ENCODE results near the gene ABCC8.
"Not testable (repeated sequence)": the region's sequence is repeated elsewhere in the genome, so short reads cannot be mapped to it uniquely, and the experiment has no call there.

Gene ABCC8

DNA sequence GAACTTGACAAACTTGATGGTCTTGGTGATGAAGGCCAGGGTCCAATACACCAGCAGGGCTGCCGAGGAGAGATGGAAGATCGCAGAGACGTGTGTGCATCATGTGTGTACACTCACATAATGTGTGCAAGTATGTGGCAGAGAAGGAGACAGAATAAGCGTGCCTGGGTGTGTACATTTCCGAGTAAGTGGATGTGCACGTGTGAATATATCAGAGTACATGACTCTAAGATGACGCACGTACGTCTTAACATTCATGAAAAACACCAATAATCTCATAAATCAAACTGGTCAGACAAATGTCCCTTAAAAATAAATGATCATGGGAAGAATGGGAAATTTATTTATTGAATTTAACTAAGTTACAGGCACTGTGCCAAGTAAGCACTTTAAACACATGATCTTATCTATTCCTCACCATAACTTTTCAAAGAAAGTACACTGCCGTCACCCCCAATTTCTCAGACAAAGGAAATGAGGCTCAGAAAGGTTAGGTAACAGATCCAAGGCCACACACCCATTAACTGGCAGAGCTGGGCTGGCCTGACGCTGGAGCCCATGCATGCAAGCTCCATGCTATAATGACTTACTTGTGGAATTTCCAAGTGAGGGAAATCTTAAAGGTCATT is 13.0 kb downstream of the ABCC8 start:
- no peak for FAIRE-seq

DNA sequence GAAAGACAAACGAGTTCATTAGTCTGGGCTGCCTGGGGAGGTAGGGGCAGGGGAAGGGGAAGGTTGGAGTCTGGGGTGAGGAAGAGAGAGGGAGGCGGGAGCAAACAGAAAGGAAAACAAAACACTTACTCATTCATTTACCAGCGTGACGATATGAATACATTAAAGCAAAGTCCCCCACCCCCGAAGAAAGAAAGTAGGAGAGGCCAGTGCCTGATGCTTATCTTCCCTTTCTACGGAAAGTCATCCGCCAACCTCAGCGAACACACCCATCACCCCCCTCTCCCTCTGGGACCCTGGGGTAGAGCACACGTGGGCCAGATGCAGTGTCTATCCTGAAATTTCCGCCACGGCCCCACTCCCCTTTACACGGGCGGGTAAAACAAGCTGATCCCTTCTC is 13.7 kb downstream of the ABCC8 start:
- no peak for FAIRE-seq

GRCh38 chr11:17460406-17460805 is 16.2 kb downstream of the ABCC8 start:
- FAIRE-seq = no peak

DNA sequence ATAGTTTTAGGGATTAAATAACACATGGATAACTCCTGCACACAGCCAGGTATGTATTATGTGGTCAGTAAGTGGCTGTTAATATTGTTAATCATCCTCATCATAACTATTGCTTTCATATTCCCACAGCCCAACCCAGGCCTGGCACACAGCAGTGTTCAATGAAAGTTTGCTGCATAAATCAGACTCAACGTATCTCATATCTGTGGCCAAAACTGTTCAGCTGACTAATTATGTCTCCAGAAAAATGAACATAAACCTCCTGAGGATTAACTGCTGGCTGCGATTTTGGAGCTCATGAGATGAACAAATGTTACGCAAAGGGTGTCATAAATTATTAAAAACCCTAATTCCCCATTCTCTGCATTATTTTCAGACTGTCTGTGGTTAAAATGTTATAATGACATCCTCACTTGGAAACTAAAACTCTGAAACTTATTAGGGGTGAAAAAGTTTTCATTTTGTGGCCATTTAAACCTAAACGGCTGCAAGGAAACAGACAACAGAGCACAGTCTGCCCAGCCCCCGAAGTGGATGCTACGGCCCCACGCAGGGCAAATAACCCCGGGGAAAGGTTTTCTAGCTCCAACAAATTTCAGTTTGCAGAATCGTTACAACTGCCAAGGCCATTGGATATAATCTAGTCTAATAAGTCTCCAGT is 17.3 kb downstream of the ABCC8 start:
- FAIRE-seq = no peak

GRCh38 chr11:17458268-17458667 is 18.4 kb downstream of the ABCC8 start:
- no peak for FAIRE-seq

DNA sequence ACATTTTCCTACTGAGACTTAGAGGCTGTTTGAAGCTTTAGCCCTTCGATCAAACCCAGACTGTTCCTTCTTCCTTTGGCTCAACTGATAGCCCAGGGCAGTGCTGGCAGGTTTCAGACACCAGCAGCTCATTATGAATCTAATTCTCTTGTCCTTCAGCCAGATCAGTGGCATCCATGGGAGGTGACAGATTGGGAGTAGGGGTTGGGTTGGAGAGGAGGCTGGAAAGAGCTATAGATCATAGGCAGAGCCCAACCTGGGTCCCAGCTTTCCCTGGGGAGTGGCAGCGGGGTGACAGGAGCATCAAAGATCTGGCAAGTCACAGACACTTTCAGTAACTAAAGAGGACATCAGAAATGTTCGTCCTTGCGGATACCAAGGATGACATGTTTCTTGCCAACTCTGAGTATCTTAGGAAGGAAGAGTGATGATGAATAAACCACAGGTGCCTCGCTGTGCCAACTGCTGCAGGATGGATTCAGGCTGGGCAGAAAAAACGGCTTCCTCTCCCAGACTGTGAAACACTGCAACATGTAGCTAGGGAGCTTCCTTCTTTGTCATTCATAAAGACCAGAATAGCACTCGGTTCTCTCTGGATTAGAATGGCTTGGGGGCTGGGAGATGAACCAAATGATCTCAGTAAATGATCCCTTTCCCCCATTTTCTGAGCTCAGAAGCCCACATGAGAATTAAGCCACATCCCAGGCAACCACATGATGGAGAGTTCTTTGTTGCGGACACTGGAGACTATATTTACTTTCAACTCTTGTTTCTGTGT is 19.1 kb downstream of the ABCC8 start:
- FAIRE-seq = no peak

DNA sequence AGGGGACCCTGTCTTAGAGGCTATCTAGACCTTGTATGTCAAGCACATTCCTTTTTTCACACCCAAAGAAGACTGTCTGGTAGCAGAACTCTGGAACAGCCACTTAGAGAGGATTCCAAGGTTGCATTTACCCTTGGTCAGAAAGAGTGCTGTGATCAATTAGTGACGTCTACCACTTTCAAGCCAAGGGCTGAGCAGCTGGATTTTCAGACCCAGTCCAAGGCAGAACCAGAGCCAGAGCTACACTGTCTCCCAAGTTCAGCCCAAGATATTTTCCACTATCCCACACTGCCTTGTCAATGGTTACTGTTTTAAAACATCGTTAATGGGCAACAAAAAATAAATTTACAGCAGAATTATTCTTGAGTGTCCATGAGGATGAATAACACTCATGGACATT is 24.0 kb downstream of the ABCC8 start:
- no peak for FAIRE-seq

DNA sequence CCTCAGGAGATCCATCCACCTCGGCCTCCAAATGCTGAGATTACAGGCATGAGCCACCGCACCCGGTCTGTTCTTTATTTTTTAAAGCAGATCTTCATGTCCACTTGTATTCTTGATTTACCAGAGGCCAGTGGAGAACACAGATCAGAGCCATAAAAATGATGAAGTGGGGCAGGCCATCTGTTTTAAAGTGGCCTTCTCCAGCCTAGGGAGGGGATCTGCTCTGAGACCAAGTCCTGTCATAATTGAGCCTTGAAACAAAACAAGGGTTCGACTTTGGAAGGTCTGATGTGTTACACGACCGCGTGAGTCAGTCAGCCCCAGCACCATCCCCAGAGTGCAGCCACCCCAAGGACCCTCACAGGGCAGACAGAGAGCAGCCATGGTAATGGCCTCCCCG is 27.5 kb downstream of the ABCC8 start:
- FAIRE-seq = no peak

- FAIRE-seq = no peak
Measured at GRCh38 chr11:17446482-17446881, 30.2 kb downstream of the ABCC8 start.

- FAIRE-seq = no peak
Measured at GRCh38 chr11:17445240-17445795, 31.3 kb downstream of the ABCC8 start.

GRCh38 chr11:17443926-17444690 is 32.5 kb downstream of the ABCC8 start:
- FAIRE-seq = no peak

DNA sequence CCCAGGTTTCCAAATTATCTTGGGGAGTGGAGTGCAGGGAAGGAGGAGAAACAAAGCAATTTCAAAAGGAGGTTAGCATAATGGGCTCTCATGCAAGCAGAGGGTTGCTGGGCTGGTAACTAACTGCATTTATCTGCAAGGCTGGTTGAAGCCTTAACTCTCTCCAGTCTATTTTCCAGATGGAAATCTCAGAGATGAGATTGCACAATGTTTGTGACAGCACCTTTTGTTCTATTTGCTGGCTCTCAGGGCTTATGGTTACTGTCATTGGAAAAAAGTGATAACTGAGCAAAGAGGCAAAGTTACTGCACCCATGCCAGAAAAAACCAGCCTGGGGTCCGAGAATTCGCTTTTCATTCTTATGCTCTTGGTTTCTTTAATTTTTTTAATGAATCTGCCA is 33.2 kb downstream of the ABCC8 start:
- no peak for FAIRE-seq

DNA sequence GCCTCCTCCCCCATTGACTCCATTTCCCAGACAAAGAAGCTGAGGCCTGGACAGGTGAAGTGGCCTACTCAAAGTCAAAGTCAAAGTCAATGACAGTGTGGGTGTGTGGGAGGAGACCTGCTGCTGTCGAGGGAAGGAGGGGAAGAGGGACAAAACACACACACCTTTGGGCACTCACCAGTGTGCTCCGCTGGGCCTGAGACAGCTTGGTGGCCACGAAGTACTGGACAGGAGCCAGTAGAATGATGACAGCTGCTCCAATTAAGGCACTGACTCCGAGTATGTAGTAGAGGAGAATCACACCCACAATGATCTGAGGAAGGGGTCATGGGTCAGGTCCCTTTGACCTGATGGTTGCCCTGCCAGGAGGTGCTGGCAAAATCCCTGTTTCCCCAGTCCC is 33.6 kb downstream of the ABCC8 start:
- FAIRE-seq = no peak

GRCh38 chr11:17439316-17439782 is 37.3 kb downstream of the ABCC8 start:
- no peak for FAIRE-seq

- FAIRE-seq = no peak
Measured at GRCh38 chr11:17437366-17437765, 39.3 kb downstream of the ABCC8 start.

DNA sequence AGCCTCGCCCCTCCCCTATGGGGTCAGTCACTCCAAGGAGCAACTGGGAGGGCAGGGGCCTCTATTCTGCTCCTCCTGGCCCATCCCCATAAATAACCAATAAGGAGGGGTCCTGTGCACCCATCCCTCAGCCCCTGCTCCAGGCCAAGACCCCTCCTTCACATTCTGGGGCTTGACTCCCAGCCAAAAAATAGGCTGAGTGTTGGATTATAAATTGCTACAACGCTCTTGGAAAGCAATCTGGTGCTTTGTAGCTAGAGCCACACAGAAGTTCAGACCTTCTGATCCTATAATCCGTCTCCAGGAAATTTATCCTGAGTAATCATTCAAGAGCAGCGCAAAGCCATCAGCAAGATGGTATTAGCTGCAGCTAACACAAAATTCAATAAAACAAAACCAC is 42.5 kb downstream of the ABCC8 start:
- FAIRE-seq = no peak

DNA sequence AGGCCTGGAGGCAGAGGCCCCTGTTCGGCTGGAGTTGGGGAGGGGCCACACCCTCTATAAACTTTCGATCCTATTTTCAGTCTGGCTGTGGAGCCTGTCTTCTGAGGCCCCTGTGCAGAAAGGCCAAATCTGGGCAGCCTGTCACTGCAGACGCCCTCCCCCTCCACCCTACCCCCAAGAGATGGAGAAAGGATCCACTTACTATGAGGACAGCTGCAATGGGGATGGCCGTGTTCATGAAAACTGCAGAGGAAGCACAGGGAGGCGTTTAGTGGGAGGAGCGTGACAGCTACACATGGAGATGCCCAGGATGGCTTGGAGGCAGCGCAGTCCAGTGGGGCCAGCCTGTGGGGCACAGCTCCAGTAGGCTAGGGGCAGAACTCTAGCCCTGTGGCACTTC is 44.6 kb downstream of the ABCC8 start:
- no peak for FAIRE-seq

DNA sequence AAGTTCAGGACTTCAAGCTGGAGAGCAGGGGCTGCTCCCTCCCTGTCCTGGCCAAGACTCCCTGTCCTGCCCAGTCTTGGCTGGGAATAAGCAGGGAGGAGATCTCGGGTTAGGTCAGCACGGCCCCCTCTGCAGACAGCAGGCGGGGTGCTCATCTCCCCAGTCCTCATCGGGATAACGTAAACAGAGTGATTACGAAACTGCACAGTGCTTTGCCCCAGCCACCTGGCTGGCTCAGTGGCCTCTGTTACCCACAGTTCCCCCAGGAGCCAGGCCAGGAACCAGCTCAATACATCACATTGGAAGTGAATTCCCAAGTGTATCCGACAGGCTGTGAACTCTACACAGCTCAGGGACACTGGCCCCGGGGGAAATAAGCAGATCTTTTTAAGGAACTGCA is 45.5 kb downstream of the ABCC8 start:
- no peak for FAIRE-seq

DNA sequence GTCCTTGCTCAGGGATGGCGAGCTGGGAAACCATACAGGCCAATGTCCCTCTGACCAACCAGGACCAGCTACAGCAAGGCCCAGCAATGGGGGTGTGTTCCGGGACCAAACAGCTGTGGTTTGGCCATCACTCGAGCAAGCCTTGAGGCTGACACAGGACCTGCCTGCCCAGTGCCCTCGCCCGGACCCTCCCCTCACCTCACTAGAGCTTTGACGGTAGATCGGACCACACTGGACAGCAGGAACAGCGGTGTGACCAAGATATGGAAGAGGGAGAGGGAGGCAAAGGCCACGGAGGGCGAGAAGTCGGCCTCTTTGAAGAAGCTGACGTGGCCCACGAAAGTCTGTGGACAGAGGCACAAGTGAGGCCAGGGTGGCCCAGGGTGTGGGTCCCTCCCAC is 46.0 kb downstream of the ABCC8 start:
- FAIRE-seq = no peak

- FAIRE-seq = no peak
Measured at GRCh38 chr11:17428925-17429324, 47.7 kb downstream of the ABCC8 start.

- no peak for FAIRE-seq
Measured at GRCh38 chr11:17428261-17428660, 48.4 kb downstream of the ABCC8 start.

- FAIRE-seq = not testable (repeated sequence)
Measured at GRCh38 chr11:17426233-17426632, 50.4 kb downstream of the ABCC8 start.
